WTC11 (cell line): ENCODE results near the gene L1TD1. TPM values are rescaled to one million over a fixed set of nuclear protein-coding genes. Genes with fewer than 3 reads are reported as not detected.
A peak's percentile ranks its signal among the peaks of the same experiment; 100 is the strongest.

ENCODE experiments used
- ATAC-seq: fragments of 200-7000 bp; cut with Tn5 transposase; 2 replicates; pipeline ENCODE4 v1.10.0; 2021; ENCODE audit warnings: mild to moderate bottlenecking, moderate library complexity
- CTCF ChIA-PET: fragments of 300-600 bp; sonication (Branson Sonifier 250); formaldehyde crosslinking; loops from one replicate; lab custom pipeline; 2021; ENCODE audit warnings: antibody characterized with exemption; lab: Charles Lee
- POLR2A ChIA-PET: fragments of 350-600 bp; sonication (Branson Sonifier 250); formaldehyde crosslinking; loops from one replicate; lab custom pipeline; 2021; ENCODE audit warnings: antibody characterized with exemption; lab: Charles Lee
- DNase-seq: peaks from one replicate; pipeline ENCODE4 v3.0.0; 2021; ENCODE audit warnings: low spot score
- H3K27ac Mint-ChIP-seq: 2 replicates; pipeline ENCODE4 v1.8.0; 2021; ENCODE audit warnings: mixed read lengths
- H3K27me3 Mint-ChIP-seq: 2 replicates; pipeline ENCODE4 v1.8.0; 2021; ENCODE audit warnings: low read depth, mild to moderate bottlenecking, moderate library complexity, mixed read lengths
- H3K36me3 Mint-ChIP-seq: 2 replicates; pipeline ENCODE4 v1.8.0; 2021; ENCODE audit warnings: mixed read lengths
- H3K4me1 Mint-ChIP-seq: 2 replicates; pipeline ENCODE4 v1.8.0; 2022; ENCODE audit warnings: mixed read lengths
- H3K4me3 Mint-ChIP-seq: 2 replicates; pipeline ENCODE4 v1.8.0; 2021; ENCODE audit warnings: mild to moderate bottlenecking, moderate library complexity, mixed read lengths
- H3K9me3 Mint-ChIP-seq: 2 replicates; pipeline ENCODE4 v1.8.0; 2021; ENCODE audit warnings: mixed read lengths
- AR ChIP-seq: fragments of 250-450 bp; sonication (Bioruptor Pico); IDR thresholded peaks from 2 replicates; pipeline ENCODE4 v1.9.0; 2021; ENCODE audit warnings: mild to moderate bottlenecking
- EMX1 ChIP-seq: fragments of 250-450 bp; sonication (Bioruptor Pico); IDR thresholded peaks from 2 replicates; pipeline ENCODE4 v1.8.0; 2021; ENCODE audit warnings: mild to moderate bottlenecking
- GRHL2 ChIP-seq: fragments of 250-450 bp; sonication (Bioruptor Pico); IDR thresholded peaks from 2 replicates; pipeline ENCODE4 v1.8.0; 2022; ENCODE audit warnings: mild to moderate bottlenecking, moderate library complexity; ENCODE audit not compliant: insufficient replicate concordance, severe bottlenecking
- IRF2 ChIP-seq: sonication (generic); formaldehyde crosslinking; IDR thresholded peaks from 2 replicates; pipeline ENCODE4 v1.8.0; 2022; ENCODE audit warnings: low read depth, missing genetic modification reagents, borderline replicate concordance
- MAX ChIP-seq: sonication (generic); formaldehyde crosslinking; IDR thresholded peaks from 2 replicates; pipeline ENCODE4 v1.8.0; 2022; ENCODE audit warnings: mild to moderate bottlenecking, missing genetic modification reagents
- MXD4 ChIP-seq: fragments of 250-450 bp; sonication (Bioruptor Pico); IDR thresholded peaks from 2 replicates; pipeline ENCODE4 v1.8.0; 2021; ENCODE audit warnings: mild to moderate bottlenecking, moderate library complexity, borderline replicate concordance
- NFATC4 ChIP-seq: fragments of 250-450 bp; sonication (Bioruptor Pico); IDR thresholded peaks from 2 replicates; pipeline ENCODE4 v1.9.0; 2021; ENCODE audit warnings: mild to moderate bottlenecking
- SOX15 ChIP-seq: fragments of 250-450 bp; sonication (Bioruptor Pico); IDR thresholded peaks from 2 replicates; pipeline ENCODE4 v1.9.0; 2021; ENCODE audit warnings: mild to moderate bottlenecking
- TP53 ChIP-seq: sonication (generic); formaldehyde crosslinking; IDR thresholded peaks from 2 replicates; pipeline ENCODE4 v1.8.1; 2023; ENCODE audit warnings: mild to moderate bottlenecking, missing genetic modification reagents
- ZNF317 ChIP-seq: sonication (generic); formaldehyde crosslinking; IDR thresholded peaks from 2 replicates; pipeline ENCODE4 v1.8.1; 2023; ENCODE audit warnings: low read depth, mild to moderate bottlenecking, moderate library complexity, missing genetic modification reagents, borderline replicate concordance
- ZNF425 ChIP-seq: fragments of 250-450 bp; sonication (Bioruptor Pico); conservative IDR thresholded peaks from 2 replicates; pipeline ENCODE4 v1.9.0; 2021; ENCODE audit warnings: mild to moderate bottlenecking
- ZNF512 ChIP-seq: sonication (generic); formaldehyde crosslinking; IDR thresholded peaks from 2 replicates; pipeline ENCODE4 v1.8.1; 2022; ENCODE audit warnings: missing genetic modification reagents, borderline replicate concordance
- ZNF671 ChIP-seq: fragments of 250-450 bp; sonication (Bioruptor Pico); IDR thresholded peaks from 2 replicates; pipeline ENCODE4 v1.8.0; 2021; ENCODE audit warnings: mild to moderate bottlenecking
- total RNA-seq: library from RNA; stranded (reverse); gene quantifications from 3 replicates; pipeline ENCODE4 v1.2.3, GENCODE V29; 2021

Gene L1TD1
- total RNA-seq, 1 experiment from 2014 or later = 319 TPM

- TF ChIP-seq TP53 (CRISPR knock-in tag) (no peak), ZNF671 (no peak), SOX15 (CRISPR knock-in tag) (no peak)
These were observed 4.1 kb downstream of the L1TD1 start (continued) for GRCh38 chr1:62198781-62199125.

GRCh38 chr1:62207187-62207586, 12.5 kb downstream of the L1TD1 start:
- CTCF ChIA-PET = interaction anchor here (1.1 kb wide), 1 partner anchor 32 kb away, joined by 6 read pairs; no protein-coding TSS in a partner anchor
- Mint-ChIP-seq H3K36me3 (peaks cover 95% of the 10 kb centered on the region), H3K4me1 (peaks cover 64% of the 10 kb centered on the region), H3K27me3 (no peaks in the 10 kb centered on the region), H3K4me3 (peak overlapping the region; percentile 12; the same call in 1 of the 2 replicates), H3K9me3 (peaks cover 45% of the 10 kb centered on the region), H3K27ac (peak overlapping the region; percentile 80)
- POLR2A ChIA-PET = no interaction called here
- DNase-seq = no peak
- no peak for ATAC-seq
- TF ChIP-seq MXD4 (CRISPR knock-in tag) = no peak
- TF ChIP-seq NFATC4 = no peak
- TF ChIP-seq ZNF317 (CRISPR knock-in tag) = peak; percentile 82
- TF ChIP-seq EMX1 (CRISPR knock-in tag) = peak; percentile 29; the same call in 1 of the 2 replicates

- ATAC-seq (no peak), DNase-seq (no peak)
- peak overlapping the region; percentile 67 for H3K27ac Mint-ChIP-seq
- ChIA-PET CTCF (interaction anchor here (1.1 kb wide), 1 partner anchor 32 kb away, joined by 6 read pairs; no protein-coding TSS in a partner anchor), POLR2A (interaction anchor here (1.6 to 1.7 kb wide), 2 partner anchors 10 to 25 kb away, joined by 4 to 9 read pairs; no protein-coding TSS in a partner anchor)
- H3K9me3 Mint-ChIP-seq = peaks cover 51% of the 10 kb centered on the region
- no peak overlapping the region for H3K4me3 Mint-ChIP-seq
- H3K36me3 Mint-ChIP-seq = peaks cover 94% of the 10 kb centered on the region
- H3K4me1 Mint-ChIP-seq = peaks cover 56% of the 10 kb centered on the region
- TF ChIP-seq ZNF425 (peak; percentile 41; the same call in 1 of the 2 replicates), IRF2 (no peak), NFATC4 (0 out of 2 replicates have a peak, but pooled peaks have one; percentile 25), AR (CRISPR knock-in tag) (0 out of 2 replicates have a peak, but pooled peaks have one; percentile 23), GRHL2 (CRISPR knock-in tag) (no peak), MAX (CRISPR knock-in tag) (0 out of 2 replicates have a peak, but pooled peaks have one; percentile 47), ZNF671 (peak; percentile 41; the same call in 1 of the 2 replicates), EMX1 (CRISPR knock-in tag) (0 out of 2 replicates have a peak, but pooled peaks have one; percentile 26)
- no peaks in the 10 kb centered on the region for H3K27me3 Mint-ChIP-seq
These were observed 13.4 kb downstream of the L1TD1 start for GRCh38 chr1:62208087-62208486.

GRCh38 chr1:62208970-62209369, 14.3 kb downstream of the L1TD1 start:
- 0 out of 2 replicates have a peak overlapping the region, but pooled peaks have one; percentile 67 for H3K27ac Mint-ChIP-seq
- CTCF ChIA-PET = interaction anchor here (0.7 to 2.2 kb wide), 2 partner anchors 9 to 34 kb away, joined by 3 to 7 read pairs; no protein-coding TSS in a partner anchor

More at GRCh38 chr1:62208970-62209369, 14.3 kb downstream of the L1TD1 start:
- H3K4me1 Mint-ChIP-seq = peaks cover 49% of the 10 kb centered on the region
- H3K27me3 Mint-ChIP-seq = no peaks in the 10 kb centered on the region
- POLR2A ChIA-PET = interaction anchor here (0.8 to 1.7 kb wide), 4 partner anchors 11 to 28 kb away, joined by 3 to 9 read pairs (median 4); no protein-coding TSS in a partner anchor
- TF ChIP-seq ZNF512 (CRISPR knock-in tag) (no peak), EMX1 (CRISPR knock-in tag) (peak; percentile 56; the same call in 1 of the 2 replicates)
- no peak overlapping the region for H3K4me3 Mint-ChIP-seq
- peaks cover 54% of the 10 kb centered on the region for H3K9me3 Mint-ChIP-seq
- DNase-seq (no peak), ATAC-seq (no peak)
- H3K36me3 Mint-ChIP-seq = peaks cover 94% of the 10 kb centered on the region
